ENCODE results near the gene FAM168A.
"Not testable (repeated sequence)": the region's sequence is repeated elsewhere in the genome, so short reads cannot be mapped to it uniquely, and the experiment has no call there.

FAM168A gene

GRCh38 chr11:73584831-73585230 lies 13.1 kb downstream of the FAM168A start:
- no peaks in the 10 kb centered on the region for H3K9me3 Mint-ChIP-seq

GRCh38 chr11:73582653-73583052 lies 15.3 kb downstream of the FAM168A start:
- Mint-ChIP-seq H3K4me1 (ENCODE audit: low read depth in 2 of 2) (peaks cover 8 to 38% of the 10 kb centered on the region in 2 donors), H3K27me3 (no peaks in the 10 kb centered on the region), H3K9me3 (no peaks in the 10 kb centered on the region), H3K27ac (peak overlapping the region in 1 of 2 donors; percentile 70), H3K36me3 (ENCODE audit: insufficient read depth) (peaks cover 6% of the 10 kb centered on the region), H3K4me3 (no peak overlapping the region)
- DNase-seq, result no peak
- no peak for ATAC-seq (replicated peaks)

More at GRCh38 chr11:73584831-73585230, 13.1 kb downstream of the FAM168A start:
- no peak overlapping the region for H3K4me3 Mint-ChIP-seq
- DNase-seq, result no peak
- H3K36me3 Mint-ChIP-seq (ENCODE audit: insufficient read depth), result peaks cover 6% of the 10 kb centered on the region
- no peaks in the 10 kb centered on the region for H3K27me3 Mint-ChIP-seq
- H3K27ac Mint-ChIP-seq, result no peak overlapping the region
- no peak for ATAC-seq (replicated peaks)
- H3K4me1 Mint-ChIP-seq (ENCODE audit: low read depth in 2 of 2), result peaks cover 6 to 25% of the 10 kb centered on the region in 2 donors

DNA sequence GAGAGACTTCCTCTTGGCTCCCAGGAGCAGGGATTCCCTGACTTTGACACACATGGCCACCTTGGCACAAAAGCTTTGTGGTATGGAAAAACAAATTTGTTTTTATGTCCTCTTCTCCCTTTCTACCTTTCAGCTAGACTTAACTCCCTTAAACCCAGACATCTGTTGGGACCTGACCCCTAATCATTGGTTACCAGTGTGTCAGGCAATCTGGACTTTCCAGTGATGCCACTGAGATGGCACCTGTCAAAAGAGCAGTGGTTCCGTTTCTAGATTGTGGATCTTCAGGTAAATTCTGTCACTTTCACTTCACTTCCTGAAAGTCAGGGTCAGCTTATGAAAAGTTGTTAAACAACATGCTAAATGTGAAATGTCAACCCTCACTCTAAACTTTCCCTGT lies 17.2 kb downstream of the FAM168A start:
- peaks cover 11 to 45% of the 10 kb centered on the region in 2 donors for H3K4me1 Mint-ChIP-seq (ENCODE audit: low read depth in 2 of 2)

GRCh38 chr11:73579641-73580434 lies 18.1 kb downstream of the FAM168A start:
- H3K27ac Mint-ChIP-seq, result no peak overlapping the region
- H3K4me1 Mint-ChIP-seq (ENCODE audit: low read depth in 2 of 2), result peaks cover 11 to 41% of the 10 kb centered on the region in 2 donors
- no peak overlapping the region for H3K4me3 Mint-ChIP-seq
- peaks cover 10% of the 10 kb centered on the region for H3K36me3 Mint-ChIP-seq (ENCODE audit: insufficient read depth)
- DNase-seq (no peak), ATAC-seq (replicated peaks) (no peak)
- no peaks in the 10 kb centered on the region for H3K27me3 Mint-ChIP-seq
- no peaks in the 10 kb centered on the region for H3K9me3 Mint-ChIP-seq

More for the DNA sequence above, 17.2 kb downstream of the FAM168A start:
- not testable (repeated sequence) for H3K36me3 Mint-ChIP-seq (ENCODE audit: insufficient read depth); H3K9me3 Mint-ChIP-seq; ATAC-seq (replicated peaks); H3K27me3 Mint-ChIP-seq; H3K27ac Mint-ChIP-seq; DNase-seq; H3K4me3 Mint-ChIP-seq

- Mint-ChIP-seq H3K27ac (peak overlapping the region; percentile 59 to 62), H3K9me3 (no peaks in the 10 kb centered on the region), H3K4me1 (ENCODE audit: low read depth in 2 of 2) (peaks cover 11 to 38% of the 10 kb centered on the region in 2 donors), H3K27me3 (no peaks in the 10 kb centered on the region), H3K4me3 (no peak overlapping the region), H3K36me3 (ENCODE audit: insufficient read depth) (peaks cover 5% of the 10 kb centered on the region)
- DNase-seq (no peak), ATAC-seq (replicated peaks) (peak; percentile 27)
Observed at GRCh38 chr11:73578592-73579185, 19.2 kb downstream of the FAM168A start.

DNA sequence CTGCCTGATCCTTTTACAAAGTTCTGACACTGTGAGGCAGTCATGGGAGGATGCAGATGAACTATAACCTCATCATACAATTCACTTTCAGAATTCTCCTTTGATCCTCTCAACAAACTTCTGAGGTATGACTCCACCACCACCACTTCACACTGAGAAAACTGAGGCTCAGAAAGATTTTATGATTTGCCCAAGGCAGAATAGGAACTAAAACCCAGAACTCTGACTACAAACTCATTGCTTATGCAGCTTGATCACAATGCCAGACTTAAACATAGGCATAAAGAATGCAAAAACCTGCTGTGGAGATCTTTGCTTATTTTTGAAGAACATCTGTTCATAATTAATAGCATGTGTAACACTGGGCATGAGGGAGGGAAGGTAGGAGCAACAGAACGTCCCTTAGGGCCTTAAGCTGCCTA lies 20.4 kb downstream of the FAM168A start:
- peaks cover 5% of the 10 kb centered on the region for H3K36me3 Mint-ChIP-seq (ENCODE audit: insufficient read depth)
- peaks cover 12 to 28% of the 10 kb centered on the region in 2 donors for H3K4me1 Mint-ChIP-seq (ENCODE audit: low read depth in 2 of 2)
- H3K27ac Mint-ChIP-seq, result peak overlapping the region in 1 of 2 donors; percentile 59
- H3K9me3 Mint-ChIP-seq, result no peaks in the 10 kb centered on the region
- ATAC-seq (replicated peaks) (no peak), DNase-seq (no peak)
- no peak overlapping the region for H3K4me3 Mint-ChIP-seq
- no peaks in the 10 kb centered on the region for H3K27me3 Mint-ChIP-seq

GRCh38 chr11:73576185-73576614 lies 21.7 kb downstream of the FAM168A start:
- Mint-ChIP-seq H3K4me3 (no peak overlapping the region), H3K27me3 (no peaks in the 10 kb centered on the region), H3K4me1 (ENCODE audit: low read depth in 2 of 2) (peaks cover 11 to 24% of the 10 kb centered on the region in 2 donors), H3K9me3 (no peaks in the 10 kb centered on the region), H3K36me3 (ENCODE audit: insufficient read depth) (peaks cover 5% of the 10 kb centered on the region), H3K27ac (no peak overlapping the region)
- ATAC-seq (replicated peaks) (no peak), DNase-seq (no peak)

DNA sequence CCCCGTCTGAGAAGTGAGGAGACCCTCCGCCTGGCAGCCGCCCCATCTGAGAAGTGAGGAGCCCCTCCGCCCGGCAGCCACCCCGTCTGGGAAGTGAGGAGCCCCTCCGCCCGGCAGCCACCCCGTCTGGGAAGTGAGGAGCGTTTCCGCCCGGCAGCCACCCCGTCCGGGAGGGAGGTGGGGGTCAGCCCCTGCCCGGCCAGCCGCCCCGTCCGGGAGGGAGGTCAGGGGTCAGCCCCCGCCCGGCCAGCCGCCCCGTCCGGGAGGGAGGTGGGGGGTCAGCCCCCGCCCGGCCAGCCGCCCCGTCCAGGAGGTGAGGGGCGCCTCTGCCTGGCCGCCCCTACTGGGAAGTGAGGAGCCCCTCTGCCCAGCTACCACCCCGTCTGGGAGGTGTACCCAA lies 25.9 kb downstream of the FAM168A start:
- H3K9me3 Mint-ChIP-seq; H3K27me3 Mint-ChIP-seq; H3K36me3 Mint-ChIP-seq (ENCODE audit: insufficient read depth); H3K4me1 Mint-ChIP-seq (ENCODE audit: low read depth in 2 of 2); DNase-seq; ATAC-seq (replicated peaks); H3K4me3 Mint-ChIP-seq; H3K27ac Mint-ChIP-seq: not testable (repeated sequence)

GRCh38 chr11:73570415-73571114 lies 27.3 kb downstream of the FAM168A start:
- no peak overlapping the region for H3K4me3 Mint-ChIP-seq
- no peak for DNase-seq
- no peaks in the 10 kb centered on the region for H3K9me3 Mint-ChIP-seq
- no peak overlapping the region for H3K27ac Mint-ChIP-seq
- H3K4me1 Mint-ChIP-seq (ENCODE audit: low read depth in 2 of 2), result peaks cover 3 to 4% of the 10 kb centered on the region in 2 donors
- H3K27me3 Mint-ChIP-seq, result no peaks in the 10 kb centered on the region
- H3K36me3 Mint-ChIP-seq (ENCODE audit: insufficient read depth), result peaks cover 4% of the 10 kb centered on the region
- no peak for ATAC-seq (replicated peaks)

DNA sequence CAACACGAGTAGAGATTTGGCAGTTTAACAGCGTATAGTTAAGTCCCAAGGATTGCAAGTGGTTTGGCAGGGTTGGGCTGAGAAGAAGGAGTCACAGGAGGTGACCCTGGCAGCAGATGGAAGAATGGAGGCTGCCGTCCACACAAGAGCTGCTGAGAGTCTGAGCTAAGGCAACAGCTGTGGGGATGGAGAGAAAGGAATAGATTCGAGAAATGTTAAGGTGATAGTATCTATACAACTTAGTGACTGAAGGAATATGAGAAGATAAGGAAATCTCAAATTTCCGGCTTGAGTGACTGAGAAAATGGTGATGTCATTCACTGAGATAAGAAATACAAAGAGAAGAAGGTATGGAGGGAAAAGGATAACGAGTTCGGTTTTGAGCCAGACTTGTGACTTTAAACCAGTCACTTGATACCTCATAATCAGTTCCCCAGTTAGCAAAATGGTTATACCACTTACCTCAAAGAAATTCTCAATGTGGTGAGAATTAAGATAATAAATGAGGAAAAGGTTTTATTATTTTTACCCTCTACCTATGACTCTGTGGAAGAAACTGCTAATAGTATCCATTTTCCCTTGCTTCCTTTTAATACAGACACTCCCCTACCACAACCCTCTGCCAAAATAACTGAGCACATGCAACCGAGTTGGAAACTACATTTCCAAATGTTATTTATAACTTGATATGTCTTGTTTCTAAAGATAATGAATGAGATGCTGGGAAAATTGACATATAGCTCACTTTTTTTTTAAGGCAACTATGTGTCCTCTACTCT lies 30.7 kb downstream of the FAM168A start:
- no peaks in the 10 kb centered on the region for H3K36me3 Mint-ChIP-seq (ENCODE audit: insufficient read depth)
- ATAC-seq (replicated peaks) (no peak), DNase-seq (no peak)
- no peak overlapping the region for H3K27ac Mint-ChIP-seq
- H3K4me3 Mint-ChIP-seq, result no peak overlapping the region
- H3K27me3 Mint-ChIP-seq, result no peaks in the 10 kb centered on the region
- peaks cover 0 to 4% of the 10 kb centered on the region in 2 donors for H3K4me1 Mint-ChIP-seq (ENCODE audit: low read depth in 2 of 2)
- no peaks in the 10 kb centered on the region for H3K9me3 Mint-ChIP-seq

DNA sequence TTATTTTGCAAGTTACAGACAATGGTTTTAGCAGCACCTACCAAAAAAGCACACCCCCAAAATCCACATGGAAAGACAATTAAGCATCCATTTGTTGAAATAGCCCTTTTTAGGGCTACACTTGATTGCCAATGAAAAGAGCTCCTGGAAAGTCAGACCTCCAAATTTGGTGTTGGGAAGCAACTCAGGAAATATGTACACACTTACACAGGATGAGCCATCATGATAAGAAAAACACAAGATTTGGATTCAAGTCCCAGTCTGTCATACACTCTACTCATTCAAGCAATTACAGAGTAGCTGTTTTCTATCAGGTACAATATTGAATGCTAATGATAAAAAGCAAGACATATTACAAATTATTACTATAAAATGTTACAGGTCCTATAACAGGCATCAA lies 31.5 kb downstream of the FAM168A start:
- no peaks in the 10 kb centered on the region for H3K9me3 Mint-ChIP-seq
- H3K36me3 Mint-ChIP-seq (ENCODE audit: insufficient read depth), result no peaks in the 10 kb centered on the region
- no peaks in the 10 kb centered on the region for H3K27me3 Mint-ChIP-seq
- no peak overlapping the region for H3K27ac Mint-ChIP-seq
- peaks cover 0 to 4% of the 10 kb centered on the region in 2 donors for H3K4me1 Mint-ChIP-seq (ENCODE audit: low read depth in 2 of 2)
- H3K4me3 Mint-ChIP-seq, result no peak overlapping the region
- no peak for ATAC-seq (replicated peaks)
- DNase-seq, result no peak

DNA sequence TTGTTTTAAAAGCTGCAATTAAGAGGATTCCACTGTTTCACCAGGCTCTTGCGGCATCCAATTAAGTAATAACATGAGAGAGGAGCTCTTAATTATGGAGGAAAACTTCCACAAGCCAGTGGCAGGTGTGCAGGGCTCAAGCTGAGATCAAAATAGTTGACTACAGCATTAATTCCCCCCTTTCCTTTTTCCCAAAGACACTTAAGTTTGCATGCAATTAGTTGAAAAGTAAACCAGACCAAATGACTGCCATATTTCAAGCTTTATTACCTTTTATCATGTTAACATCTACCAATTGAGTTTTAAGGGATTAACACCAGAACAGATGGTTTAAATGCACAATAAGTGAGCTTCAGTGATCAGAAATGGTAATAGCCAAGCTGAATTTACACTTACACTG lies 32.1 kb downstream of the FAM168A start:
- DNase-seq, result no peak
- Mint-ChIP-seq H3K4me3 (no peak overlapping the region), H3K27ac (no peak overlapping the region), H3K27me3 (no peaks in the 10 kb centered on the region), H3K4me1 (ENCODE audit: low read depth in 2 of 2) (peaks cover 0 to 4% of the 10 kb centered on the region in 2 donors), H3K36me3 (ENCODE audit: insufficient read depth) (no peaks in the 10 kb centered on the region), H3K9me3 (no peaks in the 10 kb centered on the region)
- no peak for ATAC-seq (replicated peaks)

GRCh38 chr11:73564903-73565302 lies 33.0 kb downstream of the FAM168A start:
- no peaks in the 10 kb centered on the region for H3K27me3 Mint-ChIP-seq

More at GRCh38 chr11:73564903-73565302, 33.0 kb downstream of the FAM168A start:
- Mint-ChIP-seq H3K4me1 (ENCODE audit: low read depth in 2 of 2) (peaks cover 0 to 4% of the 10 kb centered on the region in 2 donors), H3K4me3 (no peak overlapping the region), H3K9me3 (no peaks in the 10 kb centered on the region), H3K36me3 (ENCODE audit: insufficient read depth) (no peaks in the 10 kb centered on the region), H3K27ac (no peak overlapping the region)
- DNase-seq (no peak), ATAC-seq (replicated peaks) (no peak)

All from effector memory CD8-positive, alpha-beta T cell (primary cell).